ENCODE measurements around the gene ARV1. TPM values are rescaled to one million over a fixed set of nuclear protein-coding genes. Genes with fewer than 3 reads are reported as not detected.

The ARV1 gene
- polyA plus RNA-seq, 2 of the 4 experiments (the other 2 are of a cell fraction), result 31.2 to 50.0 TPM

DNA sequence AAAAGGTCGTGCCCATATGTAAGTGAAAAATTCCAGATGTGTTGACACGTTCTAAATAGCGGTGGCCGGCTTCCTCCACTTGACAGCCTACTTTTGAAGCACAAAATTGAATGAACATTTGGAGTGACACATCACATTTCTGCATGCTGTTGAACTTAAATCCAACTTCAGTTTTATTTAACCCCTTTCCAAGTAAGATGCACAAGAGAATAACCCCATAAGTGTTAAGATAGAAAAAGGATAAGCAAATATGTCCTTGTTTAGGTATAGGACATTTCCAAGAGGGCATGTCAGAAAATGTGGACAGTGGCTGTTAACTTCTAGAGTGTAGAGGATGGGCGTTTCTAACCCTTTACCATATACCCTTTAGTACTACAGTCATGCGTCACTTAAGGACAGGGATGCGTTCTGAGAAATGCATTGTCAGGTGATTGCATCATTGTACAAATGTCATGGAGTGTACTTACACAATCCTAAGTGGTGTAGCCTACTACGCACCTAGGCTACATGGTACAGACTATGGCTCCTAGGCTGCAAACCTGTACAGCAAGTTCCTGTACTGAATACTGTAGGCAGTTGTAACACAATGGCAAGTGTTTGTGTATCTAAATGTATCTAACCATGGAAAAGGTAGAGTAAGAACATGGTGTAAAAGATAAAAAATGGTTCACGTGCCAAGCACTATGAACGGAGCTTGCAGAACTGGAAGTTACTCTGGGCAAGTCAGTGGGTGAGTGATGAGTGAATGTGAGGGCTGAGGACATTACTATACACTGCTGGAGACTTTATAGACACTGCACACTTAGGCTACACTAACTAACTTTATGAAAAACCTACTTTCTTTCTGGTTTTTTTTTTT lies 70.5 kb downstream of the ARV1 start:
- peaks cover 28% of the 10 kb centered on the region; the same call in 2 of the 3 replicates for H3K4me1 ChIP-seq
- DNase-seq (ENCODE audit: low read depth in 1 of 2, low spot score in 1 of 2) (peak in 1 of 2 experiments; percentile 41), FAIRE-seq (no peak), ATAC-seq (peak; percentile 45 to 61; a peak in 5 of 6 replicates)
- H3K27ac ChIP-seq, result peak overlapping the region; percentile 17 to 23; a peak in 3 of 6 replicates
- H3K4me2 ChIP-seq, result peak overlapping the region; percentile 6; the same call in 1 of the 3 replicates
- CTCF ChIA-PET, result interaction anchor here (0.7 kb wide), 1 partner anchor 58 kb away, joined by 3 read pairs; no protein-coding TSS in a partner anchor
- POLR2A ChIA-PET, result no interaction called here
- WGBS (ENCODE audit: missing lambda C conversion rate), result 48% methylated on average over 10 of the region's 10 CpGs
- H3K9me3 ChIP-seq, result peaks cover 7% of the 10 kb centered on the region
- no peak overlapping the region for H3K4me3 ChIP-seq
- TF ChIP-seq ZNF302 (CRISPR knock-in tag; IDR thresholded peaks at IDR 0.05), result no peak
- TF ChIP-seq CEBPB (IDR thresholded peaks at IDR 0.05), result peak in 1 of 2 experiments; percentile 44; a peak in 2 of 4 replicates

Other genes with a start within 250 kb of the ARV1 start
- gene CAPN9, start 231.7 kb upstream of the ARV1 start, polyA plus RNA-seq (2011; rRNA removed), result not detected in 2 replicates
- not detected in 3 replicates for gene CAPN9, start 231.7 kb upstream of the ARV1 start, polyA plus RNA-seq (2017; fragmentation: RNase III; extraction: RNeasy Plus Mini Kit Qiagen cat#74134 plus additional on column Dnase treatment)
- 15.8 and 20.4 TPM in 2 replicates for gene C1orf198, start 110.6 kb upstream of the ARV1 start, polyA plus RNA-seq (2011; rRNA removed)
- 10.9 to 12.0 TPM (median 11.1 TPM) in 3 replicates for gene C1orf198, start 110.6 kb upstream of the ARV1 start, polyA plus RNA-seq (2017; fragmentation: RNase III; extraction: RNeasy Plus Mini Kit Qiagen cat#74134 plus additional on column Dnase treatment)
- gene TTC13, start 233 bp upstream of the ARV1 start, polyA plus RNA-seq (2011; rRNA removed), result 22.7 and 23.2 TPM in 2 replicates
- 11.6 to 14.1 TPM (median 12.5 TPM) in 3 replicates for gene TTC13, start 233 bp upstream of the ARV1 start, polyA plus RNA-seq (2017; fragmentation: RNase III; extraction: RNeasy Plus Mini Kit Qiagen cat#74134 plus additional on column Dnase treatment)
- gene FAM89A, start 61.2 kb downstream of the ARV1 start, polyA plus RNA-seq (2011; rRNA removed), result 23.3 and 25.3 TPM in 2 replicates
- 12.6 to 13.3 TPM (median 13.0 TPM) in 3 replicates for gene FAM89A, start 61.2 kb downstream of the ARV1 start, polyA plus RNA-seq (2017; fragmentation: RNase III; extraction: RNeasy Plus Mini Kit Qiagen cat#74134 plus additional on column Dnase treatment)
- gene TRIM67, start 183.0 kb downstream of the ARV1 start, polyA plus RNA-seq (2011; rRNA removed), result 0.25 and 0.35 TPM in 2 replicates
- 0.23 to 0.50 TPM (median 0.26 TPM) in 3 replicates for gene TRIM67, start 183.0 kb downstream of the ARV1 start, polyA plus RNA-seq (2017; fragmentation: RNase III; extraction: RNeasy Plus Mini Kit Qiagen cat#74134 plus additional on column Dnase treatment)

Measured in A549 (cell line).